HG03575 (cell line): Measurements from ENCODE around the gene MRPL38.
"Not testable (repeated sequence)": the region's sequence is repeated elsewhere in the genome, so short reads cannot be mapped to it uniquely, and the experiment has no call there.

Experiments used
- ATAC-seq: cut with Tn5 transposase; IDR thresholded peaks from one replicate; pipeline ENCODE4 v1.9.1; 2021; ENCODE audit not compliant: unreplicated experiment, insufficient number of reproducible peaks, low FRiP score; ENCODE audit errors: extremely low read depth

MRPL38 gene

DNA sequence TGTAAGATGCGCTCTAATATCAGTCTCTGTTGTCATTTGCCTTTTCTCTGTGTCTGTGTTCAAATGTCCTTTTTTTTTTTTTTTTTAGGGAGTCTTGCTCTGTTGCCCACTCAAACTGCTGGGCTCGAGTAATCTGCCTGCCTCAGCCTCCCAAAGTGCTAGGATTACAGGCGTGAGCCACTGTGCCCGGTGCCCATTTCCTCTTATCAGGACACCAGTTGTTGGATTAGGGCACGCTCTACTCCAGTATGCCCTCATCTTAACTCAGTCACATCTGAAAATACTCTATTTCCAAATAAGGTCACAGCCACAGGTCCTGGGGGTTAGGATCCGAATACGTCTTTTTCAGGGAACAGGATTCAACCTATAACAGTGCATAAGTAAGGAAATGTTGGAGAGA is 24.4 kb downstream of the MRPL38 start:
- no peak for ATAC-seq

GRCh38 chr17:75878174-75878998 is 26.3 kb downstream of the MRPL38 start, which contains the start of gene TRIM47:
Gene TRIM47 (minus strand): TSS chr17:75878581. CDS start chr17:75878548, 33 bp downstream.
- ATAC-seq: no peak

DNA sequence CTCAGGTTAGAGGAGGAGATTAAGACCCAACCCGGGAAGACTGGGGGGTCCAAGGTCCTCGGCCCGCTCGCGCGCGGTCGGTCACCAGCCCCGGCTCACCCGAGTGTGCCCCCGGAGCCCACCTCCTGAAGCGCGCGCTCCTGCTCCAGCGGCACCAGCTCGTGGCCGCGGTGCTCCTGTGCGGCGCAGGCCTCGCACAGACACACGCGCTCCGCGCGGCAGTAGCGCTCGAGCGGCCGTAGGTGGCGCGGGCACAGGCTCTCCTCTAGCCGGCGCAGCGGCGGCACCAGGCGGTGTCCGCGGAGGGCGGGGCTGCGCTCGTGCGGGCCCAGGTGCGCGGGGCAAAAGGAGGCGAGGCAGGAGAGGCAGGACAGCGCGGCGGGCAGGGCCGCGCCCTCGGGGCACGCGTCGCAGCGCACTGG is 26.9 kb downstream of the MRPL38 start:
- no peak for ATAC-seq

DNA sequence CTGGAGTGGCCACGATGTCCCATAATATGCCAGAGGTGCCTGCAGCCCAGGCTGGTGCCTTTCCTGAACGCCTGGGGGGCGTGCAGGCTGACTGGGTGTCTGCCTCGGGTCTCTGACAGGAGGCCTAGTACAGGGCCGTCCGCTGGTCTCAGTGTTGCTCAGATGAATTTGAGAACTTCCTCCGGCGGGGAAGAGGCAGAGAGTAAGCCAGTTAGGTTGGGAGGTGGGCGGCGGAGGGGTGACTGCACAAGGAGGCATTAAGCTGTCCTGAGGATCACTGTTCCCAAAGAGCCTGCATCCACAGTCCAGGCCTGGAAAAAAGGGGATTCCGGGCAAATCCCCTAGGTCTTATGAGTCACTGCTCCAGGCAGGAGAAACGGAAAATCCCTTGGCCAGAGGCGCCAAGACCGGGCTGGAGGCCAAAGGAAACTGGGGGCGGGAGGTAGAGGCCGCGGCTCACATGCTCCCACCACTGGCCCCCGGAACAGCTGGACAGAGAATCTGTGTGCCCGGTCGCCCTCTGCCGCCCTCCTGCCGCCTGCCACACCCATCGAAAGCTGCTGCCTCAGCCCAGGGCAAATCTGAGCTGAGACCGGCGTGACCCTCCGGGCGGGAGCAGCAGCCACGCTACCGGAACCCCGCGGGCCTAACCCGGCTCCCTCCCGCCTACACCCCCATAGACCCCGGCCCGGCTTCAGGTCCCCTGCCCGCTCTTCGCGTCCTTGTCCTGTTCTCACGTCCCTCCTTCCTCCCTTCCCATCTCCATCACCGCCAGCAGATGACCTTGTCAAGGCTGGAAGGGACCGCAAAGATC is 27.5 kb downstream of the MRPL38 start:
- ATAC-seq: no peak

DNA sequence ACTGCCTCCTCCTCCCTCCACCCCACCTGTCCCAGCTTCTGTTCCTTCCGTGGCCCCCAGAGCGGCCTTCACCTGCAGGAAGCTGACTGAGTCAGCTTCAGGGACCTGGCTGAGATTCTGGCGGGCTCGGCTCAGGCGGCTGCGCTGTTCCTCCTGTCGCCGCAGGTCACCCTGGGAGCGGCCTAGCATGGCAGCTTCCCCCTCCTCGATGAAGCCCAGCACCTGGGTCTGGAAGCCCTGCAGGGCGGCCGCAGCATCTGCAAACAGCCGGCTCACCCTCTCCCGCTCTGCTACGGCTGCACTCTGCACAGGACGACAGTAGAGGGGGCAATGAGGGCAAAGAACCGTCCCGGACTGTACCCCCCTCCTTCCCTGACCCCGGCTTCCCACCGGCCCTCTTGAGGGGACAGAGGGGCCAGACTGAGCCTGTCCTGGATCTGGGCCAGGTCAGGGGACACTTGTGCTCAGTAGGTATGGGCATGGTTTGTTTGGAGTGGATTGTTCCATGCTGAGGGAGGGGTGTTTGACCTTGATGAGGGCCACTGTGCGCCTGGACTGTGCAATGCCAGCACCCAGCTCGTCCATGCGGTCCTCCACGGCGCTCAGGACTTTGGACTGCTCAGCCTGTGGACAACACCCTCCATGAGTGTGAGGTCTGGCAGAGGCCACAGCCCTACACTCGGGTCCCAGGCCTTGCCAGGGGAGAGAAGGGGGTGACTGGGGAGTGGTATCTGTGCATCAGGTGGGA is 28.3 kb downstream of the MRPL38 start:
- ATAC-seq: no peak

DNA sequence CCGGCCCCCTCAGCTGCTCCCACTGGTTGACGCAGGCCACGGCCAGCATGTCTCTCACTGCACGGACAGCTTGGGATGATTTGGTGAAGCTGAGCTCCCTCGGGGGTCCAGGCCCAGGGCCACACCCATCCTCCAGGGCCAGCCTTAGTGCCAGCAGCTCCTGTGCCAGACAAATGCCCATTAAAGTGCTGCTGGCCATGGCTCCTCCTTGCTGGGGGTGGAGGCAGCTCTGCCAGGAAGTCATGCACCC is 28.8 kb downstream of the MRPL38 start:
- no peak for ATAC-seq

GRCh38 chr17:75875182-75875939 is 29.3 kb downstream of the MRPL38 start:
- ATAC-seq: no peak

- no peak for ATAC-seq
Measured at GRCh38 chr17:75874323-75875181, 30.1 kb downstream of the MRPL38 start.

DNA sequence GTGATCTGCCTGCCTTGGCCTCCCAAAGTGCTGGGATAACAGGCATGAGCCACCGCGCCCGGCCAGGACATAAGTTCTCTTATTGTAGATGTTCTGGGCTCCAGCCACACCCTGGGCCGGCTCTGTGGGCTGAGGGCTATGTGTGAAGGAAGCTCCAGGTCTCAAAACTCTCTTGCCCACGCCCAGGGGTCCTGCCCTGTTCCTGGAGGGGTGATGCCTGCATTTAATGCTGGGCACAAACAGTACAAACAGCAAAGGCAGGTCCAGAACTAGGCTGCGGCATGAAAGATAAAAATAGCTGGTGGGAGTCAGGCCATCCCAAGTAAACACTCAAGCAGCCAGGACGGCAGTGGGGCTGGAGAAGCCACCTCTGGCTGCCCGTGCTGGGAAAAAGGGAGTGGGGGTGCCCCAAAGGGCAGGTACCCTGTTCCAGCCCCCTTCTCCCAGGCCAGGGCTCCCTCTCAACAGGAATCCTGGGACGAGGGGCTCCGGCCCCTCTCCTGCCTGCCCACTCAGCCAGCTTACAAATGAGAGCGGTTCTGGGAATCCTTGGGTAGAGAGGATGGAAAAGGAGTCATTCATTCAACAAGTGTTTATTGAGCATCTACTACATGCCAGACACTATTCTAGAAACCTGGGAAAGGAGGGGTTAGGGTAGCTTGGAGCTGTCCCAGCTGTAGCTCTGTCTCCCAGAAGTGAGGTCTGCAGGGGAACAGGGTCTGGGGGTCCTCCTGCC is 30.9 kb downstream of the MRPL38 start:
- no peak for ATAC-seq

DNA sequence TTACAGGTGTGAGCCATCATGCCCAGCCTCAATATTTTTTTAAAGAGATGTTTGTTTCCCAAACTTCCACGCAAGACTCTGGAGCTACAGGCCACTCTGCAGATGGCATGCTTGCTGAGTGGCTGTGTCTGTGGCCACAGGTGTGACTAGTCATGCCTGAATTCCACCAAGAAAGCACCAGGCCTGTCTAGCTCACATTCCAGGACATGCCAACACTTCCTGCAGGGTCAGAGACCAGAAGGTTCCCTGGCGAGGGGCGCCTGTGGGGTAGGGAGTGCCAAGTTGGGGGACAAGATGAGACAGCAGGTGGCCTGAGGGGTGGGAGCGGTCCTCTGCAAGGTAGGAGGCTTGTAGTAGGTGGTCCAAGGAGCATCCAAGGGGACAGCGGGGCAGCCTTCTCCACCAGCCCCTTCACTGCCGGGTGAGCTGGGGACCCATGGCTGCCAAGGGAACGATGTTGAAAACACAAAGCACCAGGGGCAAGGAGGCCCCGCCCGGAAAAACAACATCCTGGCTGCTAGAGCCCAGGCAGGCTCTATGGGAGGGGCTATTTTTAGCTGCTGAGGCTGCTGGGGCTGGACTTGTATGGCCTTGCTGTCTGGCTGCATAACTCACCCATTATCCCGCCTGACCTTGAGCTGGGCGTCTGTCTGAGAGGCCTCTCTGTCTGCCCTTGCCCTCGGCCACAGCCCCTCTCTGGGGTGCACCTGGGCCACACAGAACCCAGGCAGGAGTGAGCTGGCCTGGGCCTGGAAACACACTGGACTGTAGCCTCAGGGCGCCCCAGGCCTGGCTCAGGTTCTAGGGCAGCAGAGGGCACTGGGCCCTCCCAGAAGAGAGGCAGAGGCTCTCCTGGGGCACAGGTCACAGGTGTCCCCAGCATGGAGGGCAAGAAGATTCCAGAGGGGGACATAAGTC is 32.0 kb downstream of the MRPL38 start:
- ATAC-seq: no peak

GRCh38 chr17:75870228-75870627 is 34.5 kb downstream of the MRPL38 start:
- ATAC-seq: not testable (repeated sequence)

GRCh38 chr17:75869282-75870141 is 35.2 kb downstream of the MRPL38 start:
- no peak for ATAC-seq

- not testable (repeated sequence) for ATAC-seq
Measured at GRCh38 chr17:75868730-75869281, 35.9 kb downstream of the MRPL38 start.

DNA sequence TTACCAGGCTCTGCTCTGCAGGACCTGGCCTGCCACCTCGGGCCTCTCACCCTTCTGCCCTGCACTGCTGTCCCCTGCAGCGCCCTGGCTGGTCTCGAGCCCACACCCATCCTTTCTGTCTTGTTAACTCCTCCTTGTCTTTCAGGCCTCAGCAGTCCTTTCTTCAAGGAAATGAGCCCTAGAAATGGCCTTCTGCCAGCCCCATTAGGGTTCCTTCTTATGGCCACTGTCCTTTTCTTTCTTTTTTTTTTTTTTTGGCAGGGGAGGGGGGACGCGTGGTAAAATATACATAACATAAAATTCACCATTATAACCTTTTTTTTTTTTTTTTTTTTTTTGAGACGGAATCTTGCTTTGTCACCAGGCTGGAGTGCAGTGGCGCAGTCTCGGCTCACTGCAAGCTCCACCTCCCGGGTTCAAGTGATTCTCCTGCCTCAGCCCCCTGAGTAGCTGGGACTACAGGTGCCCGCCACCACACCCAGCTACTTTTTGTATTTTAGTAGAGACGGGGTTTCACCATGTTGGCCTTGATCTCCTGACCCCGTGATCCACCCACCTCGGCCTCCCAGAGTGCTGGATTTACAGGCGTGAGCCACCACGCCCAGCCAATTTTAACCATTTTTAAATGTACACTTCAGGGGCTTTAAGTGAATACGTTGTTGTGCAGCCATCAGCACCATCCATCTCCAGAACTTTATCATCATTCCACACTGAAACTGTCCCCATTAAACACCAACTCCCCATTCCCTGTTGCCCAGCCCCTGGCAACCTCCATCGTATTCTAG is 39.1 kb downstream of the MRPL38 start:
- not testable (repeated sequence) for ATAC-seq

- ATAC-seq: not testable (repeated sequence)
Measured at GRCh38 chr17:75864887-75865286, 39.8 kb downstream of the MRPL38 start.
